Prostate gland (tissue), 2 donors: ENCODE measurements around the gene ADGRL1. TPM values are rescaled to one million over a fixed set of nuclear protein-coding genes. Genes with fewer than 3 reads are reported as not detected.

ENCODE experiments used
- DNase-seq: peaks from one replicate; pipeline ENCODE4 v3.0.0-alpha.2; 2019; ENCODE audit warnings: low spot score
- H3K27ac ChIP-seq, 2 donors: fragments of 200-600 bp; sonication (generic); 2 replicates each; pipeline ENCODE4 v1.5.1; 2017 to 2019
- H3K27me3 ChIP-seq: fragments of 200-600 bp; sonication (generic); replicated peaks from 2 replicates; pipeline ENCODE4 v1.5.1; 2019; ENCODE audit not compliant: insufficient read depth
- H3K36me3 ChIP-seq, 2 donors: fragments of 200-600 bp; sonication (generic); 1 replicate in 1 of 2; 2 replicates in 1 of 2; pipeline versions ENCODE4 v1.5.1 to v1.8.1; 2017 to 2019
- H3K4me1 ChIP-seq: fragments of 200-600 bp; sonication (generic); replicated peaks from 2 replicates; pipeline ENCODE4 v1.5.1; 2019
- H3K4me3 ChIP-seq, 2 donors: fragments of 200-600 bp; sonication (generic); 2 replicates each; pipeline ENCODE4 v1.5.1; 2017 to 2019
- H3K9me3 ChIP-seq: fragments of 200-600 bp; sonication (generic); 2 replicates; pipeline ENCODE4 v1.5.1; 2017
- CTCF ChIP-seq, 4 experiments: fragments of 200-600 bp in 2 of 4; fragments of 450-650 bp in 2 of 4; sonication (generic) in 2 of 4; IDR thresholded peaks; 1 replicate in 3 of 4; 2 replicates in 1 of 4; pipeline ENCODE4 v1.5.1; 2016 to 2019; ENCODE audit warnings: antibody characterized with exemption in 4 of 4, mild to moderate bottlenecking in 2 of 4, moderate library complexity in 2 of 4
- POLR2A ChIP-seq: fragments of 450-650 bp; IDR thresholded peaks from one replicate; pipeline ENCODE4 v1.6.1; 2016; ENCODE audit warnings: antibody characterized with exemption, mild to moderate bottlenecking
- POLR2AphosphoS5 ChIP-seq: sonication (generic); formaldehyde crosslinking; IDR thresholded peaks from one replicate; pipeline ENCODE4 v1.6.1; 2017; ENCODE audit warnings: antibody characterized with exemption
- WGBS: methylation state at CpG from one replicate; pipeline ENCODE4 v1.1.5; 2018; 5-methylcytosine and 5-hydroxymethylcytosine counted together
- intact Hi-C: fragments of 100-400 bp; cut with DNase I; formaldehyde crosslinking; loops from one replicate; pipeline ENCODE4 v1.14.2; 2022
- total RNA-seq, 2 donors: library from RNA; depleted of rRNA; stranded (reverse); fragments of >200 nt; gene quantifications; one replicate each; pipeline ENCODE4 v1.1.0, GENCODE V29; 2016

ADGRL1 gene
- total RNA-seq, 2 donors from 2014 or later = 13.0 to 44.1 TPM

GRCh38 chr19:14175351-14175792, 30.6 kb downstream of the ADGRL1 start:
- Histone ChIP-seq H3K4me3 (no peak overlapping the region), H3K27me3 (no peaks in the 10 kb centered on the region), H3K9me3 (no peaks in the 10 kb centered on the region), H3K36me3 (no peaks in the 10 kb centered on the region), H3K27ac (no peak overlapping the region), H3K4me1 (no peaks in the 10 kb centered on the region)
- 90% methylated on average over 6 of the region's 6 CpGs for WGBS
- intact Hi-C loops = no loop called here
- TF ChIP-seq POLR2A (no peak), CTCF (IDR thresholded peaks at IDR 0.05) (no peak)
- DNase-seq = no peak

- WGBS = 95% methylated on average over 9 of the region's 9 CpGs
- intact Hi-C loops = no loop called here
- Histone ChIP-seq H3K9me3 (no peaks in the 10 kb centered on the region), H3K4me1 (no peaks in the 10 kb centered on the region), H3K4me3 (no peak overlapping the region), H3K36me3 (no peaks in the 10 kb centered on the region), H3K27ac (no peak overlapping the region), H3K27me3 (no peaks in the 10 kb centered on the region)
- TF ChIP-seq POLR2A = no peak
- no peak for DNase-seq
Observed at GRCh38 chr19:14174883-14175282, 31.1 kb downstream of the ADGRL1 start.

GRCh38 chr19:14168993-14169392, 37.0 kb downstream of the ADGRL1 start:
- no peak for TF ChIP-seq POLR2AphosphoS5
- TF ChIP-seq CTCF (IDR thresholded peaks at IDR 0.05) = no peak
- TF ChIP-seq POLR2A = no peak
- Histone ChIP-seq H3K4me1 (no peaks in the 10 kb centered on the region), H3K36me3 (no peaks in the 10 kb centered on the region), H3K9me3 (no peaks in the 10 kb centered on the region), H3K27ac (no peak overlapping the region), H3K4me3 (no peak overlapping the region), H3K27me3 (no peaks in the 10 kb centered on the region)
- intact Hi-C loops = no loop called here
- WGBS = 88% methylated on average over 12 of the region's 12 CpGs
- no peak for DNase-seq

GRCh38 chr19:14168259-14168972, 37.6 kb downstream of the ADGRL1 start:
- DNase-seq = no peak
- Histone ChIP-seq H3K4me3 (no peak overlapping the region), H3K27ac (no peak overlapping the region), H3K4me1 (no peaks in the 10 kb centered on the region), H3K36me3 (no peaks in the 10 kb centered on the region), H3K9me3 (no peaks in the 10 kb centered on the region), H3K27me3 (no peaks in the 10 kb centered on the region)
- WGBS = 78% methylated on average over 19 of the region's 19 CpGs
- intact Hi-C loops = no loop called here
- no peak for TF ChIP-seq POLR2A
- no peak for TF ChIP-seq POLR2AphosphoS5
- no peak for TF ChIP-seq CTCF (IDR thresholded peaks at IDR 0.05)

GRCh38 chr19:14167576-14168138, 38.3 kb downstream of the ADGRL1 start:
- H3K27me3 ChIP-seq = no peaks in the 10 kb centered on the region
- H3K27ac ChIP-seq = no peak overlapping the region
- no peaks in the 10 kb centered on the region for H3K4me1 ChIP-seq
- 65% methylated on average over 18 of the region's 18 CpGs for WGBS
- intact Hi-C loops = no loop called here
- no peak overlapping the region for H3K4me3 ChIP-seq
- no peaks in the 10 kb centered on the region for H3K9me3 ChIP-seq
- TF ChIP-seq CTCF (IDR thresholded peaks at IDR 0.05) (no peak), POLR2A (no peak), POLR2AphosphoS5 (no peak)
- no peak for DNase-seq
- H3K36me3 ChIP-seq = no peaks in the 10 kb centered on the region
